ENCODE measurements around the gene CDK17.

DNA sequence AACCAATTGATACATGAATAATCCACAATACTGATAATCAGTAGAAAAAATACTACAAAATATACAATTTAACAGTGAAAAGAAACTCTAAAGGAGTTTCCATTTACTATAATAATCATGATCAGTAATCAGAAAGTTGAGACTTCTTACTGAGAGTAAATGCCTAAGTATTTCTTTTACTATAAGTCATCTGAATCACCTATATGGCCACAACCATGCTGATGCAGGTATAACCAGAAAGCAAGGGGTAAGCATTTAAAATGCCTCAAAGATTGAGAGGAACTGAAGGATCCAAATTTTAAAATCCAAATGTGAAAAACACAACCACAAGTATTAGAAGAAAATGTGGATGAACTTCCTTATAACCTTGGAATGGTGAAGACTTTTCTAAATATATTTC is 23.4 kb downstream of the CDK17 start:
- TF ChIP-seq, protein P1, sequence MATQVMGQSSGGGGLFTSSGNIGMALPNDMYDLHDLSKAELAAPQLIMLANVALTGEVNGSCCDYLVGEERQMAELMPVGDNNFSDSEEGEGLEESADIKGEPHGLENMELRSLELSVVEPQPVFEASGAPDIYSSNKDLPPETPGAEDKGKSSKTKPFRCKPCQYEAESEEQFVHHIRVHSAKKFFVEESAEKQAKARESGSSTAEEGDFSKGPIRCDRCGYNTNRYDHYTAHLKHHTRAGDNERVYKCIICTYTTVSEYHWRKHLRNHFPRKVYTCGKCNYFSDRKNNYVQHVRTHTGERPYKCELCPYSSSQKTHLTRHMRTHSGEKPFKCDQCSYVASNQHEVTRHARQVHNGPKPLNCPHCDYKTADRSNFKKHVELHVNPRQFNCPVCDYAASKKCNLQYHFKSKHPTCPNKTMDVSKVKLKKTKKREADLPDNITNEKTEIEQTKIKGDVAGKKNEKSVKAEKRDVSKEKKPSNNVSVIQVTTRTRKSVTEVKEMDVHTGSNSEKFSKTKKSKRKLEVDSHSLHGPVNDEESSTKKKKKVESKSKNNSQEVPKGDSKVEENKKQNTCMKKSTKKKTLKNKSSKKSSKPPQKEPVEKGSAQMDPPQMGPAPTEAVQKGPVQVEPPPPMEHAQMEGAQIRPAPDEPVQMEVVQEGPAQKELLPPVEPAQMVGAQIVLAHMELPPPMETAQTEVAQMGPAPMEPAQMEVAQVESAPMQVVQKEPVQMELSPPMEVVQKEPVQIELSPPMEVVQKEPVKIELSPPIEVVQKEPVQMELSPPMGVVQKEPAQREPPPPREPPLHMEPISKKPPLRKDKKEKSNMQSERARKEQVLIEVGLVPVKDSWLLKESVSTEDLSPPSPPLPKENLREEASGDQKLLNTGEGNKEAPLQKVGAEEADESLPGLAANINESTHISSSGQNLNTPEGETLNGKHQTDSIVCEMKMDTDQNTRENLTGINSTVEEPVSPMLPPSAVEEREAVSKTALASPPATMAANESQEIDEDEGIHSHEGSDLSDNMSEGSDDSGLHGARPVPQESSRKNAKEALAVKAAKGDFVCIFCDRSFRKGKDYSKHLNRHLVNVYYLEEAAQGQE (IDR thresholded peaks at IDR 0.05; ENCODE audit: insufficient read depth in 1 of 2, low read depth in 2 of 2, low read length in 2 of 2), result no peak
- TF ChIP-seq POLR2AphosphoS5 (IDR thresholded peaks at IDR 0.05; ENCODE audit: low read depth, low read length) (no peak), FOXP2 (optimal IDR thresholded peaks at IDR 0.05; ENCODE audit: borderline replicate concordance, extremely low read depth, extremely low read length, insufficient read depth) (no peak), SIN3A (IDR thresholded peaks at IDR 0.05; ENCODE audit: borderline replicate concordance, insufficient read depth, low read length) (no peak)
